AG09309 (cell line): ENCODE measurements around the gene VIPR2.

ENCODE experiments used
- DNase-seq: peaks from one replicate; pipeline ENCODE4 v3.0.0-alpha.2; 2010; ENCODE audit warnings: low read depth
- H3K4me3 ChIP-seq: 2 replicates; pipeline ENCODE4 v1.5.1; 2011; ENCODE audit warnings: mild to moderate bottlenecking, low read depth, low read length, moderate library complexity; ENCODE audit not compliant: control insufficient read depth
- TF ChIP-seq, protein P1 (sequence below): IDR thresholded peaks from 2 replicates; pipeline ENCODE4 v1.5.1; 2011; ENCODE audit warnings: mild to moderate bottlenecking, low read depth, low read length, inconsistent platforms; ENCODE audit not compliant: insufficient read depth, control insufficient read depth; ENCODE audit errors: missing control alignments

The VIPR2 gene

GRCh38 chr7:159113056-159113455 lies 31.6 kb downstream of the VIPR2 start:
- no peak overlapping the region for H3K4me3 ChIP-seq
- TF ChIP-seq, protein P1, sequence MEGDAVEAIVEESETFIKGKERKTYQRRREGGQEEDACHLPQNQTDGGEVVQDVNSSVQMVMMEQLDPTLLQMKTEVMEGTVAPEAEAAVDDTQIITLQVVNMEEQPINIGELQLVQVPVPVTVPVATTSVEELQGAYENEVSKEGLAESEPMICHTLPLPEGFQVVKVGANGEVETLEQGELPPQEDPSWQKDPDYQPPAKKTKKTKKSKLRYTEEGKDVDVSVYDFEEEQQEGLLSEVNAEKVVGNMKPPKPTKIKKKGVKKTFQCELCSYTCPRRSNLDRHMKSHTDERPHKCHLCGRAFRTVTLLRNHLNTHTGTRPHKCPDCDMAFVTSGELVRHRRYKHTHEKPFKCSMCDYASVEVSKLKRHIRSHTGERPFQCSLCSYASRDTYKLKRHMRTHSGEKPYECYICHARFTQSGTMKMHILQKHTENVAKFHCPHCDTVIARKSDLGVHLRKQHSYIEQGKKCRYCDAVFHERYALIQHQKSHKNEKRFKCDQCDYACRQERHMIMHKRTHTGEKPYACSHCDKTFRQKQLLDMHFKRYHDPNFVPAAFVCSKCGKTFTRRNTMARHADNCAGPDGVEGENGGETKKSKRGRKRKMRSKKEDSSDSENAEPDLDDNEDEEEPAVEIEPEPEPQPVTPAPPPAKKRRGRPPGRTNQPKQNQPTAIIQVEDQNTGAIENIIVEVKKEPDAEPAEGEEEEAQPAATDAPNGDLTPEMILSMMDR = no peak
- no peak for DNase-seq

- DNase-seq = no peak
- H3K4me3 ChIP-seq = no peak overlapping the region
- TF ChIP-seq, protein P1 = no peak
These were observed 32.3 kb downstream of the VIPR2 start for GRCh38 chr7:159112136-159113011.

- TF ChIP-seq, protein P1 = no peak
These were observed 35.0 kb downstream of the VIPR2 start for GRCh38 chr7:159109653-159110035.

DNA sequence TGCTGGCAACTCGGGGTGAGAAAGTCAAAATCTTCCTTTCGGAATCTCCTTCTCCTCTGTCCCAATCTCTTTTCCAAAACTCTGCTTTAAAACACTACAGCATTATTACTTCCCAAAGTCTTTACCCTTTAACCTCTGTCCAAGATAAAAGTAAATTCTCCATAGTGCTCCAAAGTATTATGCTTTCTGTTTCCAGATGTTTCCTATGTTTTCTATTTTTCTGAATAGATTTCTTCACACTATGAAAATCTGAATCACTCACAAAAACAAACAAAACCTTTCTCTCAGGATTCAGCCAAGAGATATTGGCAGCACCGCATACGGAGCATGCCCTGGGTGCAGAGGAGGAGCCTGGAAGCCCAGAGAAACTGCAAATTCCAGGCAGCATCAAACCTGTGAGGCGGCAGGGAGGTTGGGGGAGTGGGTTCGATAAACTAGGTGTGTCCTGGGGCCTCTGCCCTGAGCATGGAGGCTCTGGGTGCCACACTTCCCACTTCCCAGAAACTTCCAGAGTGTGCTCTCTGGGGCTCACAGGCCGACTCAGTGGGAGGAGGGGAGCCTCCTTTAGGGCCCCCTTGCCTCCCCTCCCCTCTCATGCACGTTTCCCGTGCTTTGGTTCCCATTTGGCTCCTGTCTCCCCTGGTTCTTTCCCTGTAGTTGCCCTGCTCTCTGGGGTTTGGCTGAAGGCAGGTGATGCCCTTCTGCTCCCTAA lies 35.6 kb downstream of the VIPR2 start:
- TF ChIP-seq, protein P1 = no peak
- no peak overlapping the region for H3K4me3 ChIP-seq
- no peak for DNase-seq

More at GRCh38 chr7:159109653-159110035, 35.0 kb downstream of the VIPR2 start:
- no peak for DNase-seq
- H3K4me3 ChIP-seq = no peak overlapping the region

- no peak for DNase-seq
- TF ChIP-seq, protein P1 = no peak
- no peak overlapping the region for H3K4me3 ChIP-seq
These were observed 36.2 kb downstream of the VIPR2 start for GRCh38 chr7:159108491-159108890.

- no peak overlapping the region for H3K4me3 ChIP-seq
- TF ChIP-seq, protein P1 = no peak
- no peak for DNase-seq
These were observed 37.3 kb downstream of the VIPR2 start for GRCh38 chr7:159107161-159107892.
